Breast epithelium (tissue), 4 donors: ENCODE data around the gene TSPAN11. TPM values are rescaled to one million over a fixed set of nuclear protein-coding genes. Genes with fewer than 3 reads are reported as not detected.

Experiments used
- DNase-seq, 2 donors: peaks; one replicate each; pipeline ENCODE4 v3.0.0-alpha.2; 2019; ENCODE audit warnings: low spot score in 2 of 2
- H3K27ac ChIP-seq, 2 donors: fragments of 200-600 bp; sonication (generic) in 1 of 2; one replicate each; pipeline ENCODE4 v1.5.1; 2016 to 2019; ENCODE audit warnings: mild to moderate bottlenecking in 1 of 2
- H3K27me3 ChIP-seq, 2 donors: fragments of 200-600 bp; sonication (generic) in 1 of 2; one replicate each; pipeline versions ENCODE4 v1.5.1 to v1.6.0; 2017 to 2019; ENCODE audit warnings: control low read depth in 1 of 2, mild to moderate bottlenecking in 1 of 2
- H3K36me3 ChIP-seq: fragments of 200-600 bp; one replicate; pipeline ENCODE4 v1.5.1; 2019
- H3K4me1 ChIP-seq, 2 donors: fragments of 200-600 bp; sonication (generic); one replicate each; pipeline ENCODE4 v1.5.1; 2016 to 2019; ENCODE audit warnings: control low read depth in 1 of 2
- H3K4me3 ChIP-seq, 3 donors: fragments of 200-600 bp; sonication (generic); 1 replicate in 2 of 3; 2 replicates in 1 of 3; pipeline ENCODE4 v1.5.1; 2016 to 2019; ENCODE audit warnings: mild to moderate bottlenecking in 3 of 3, moderate library complexity in 2 of 3
- H3K9me3 ChIP-seq, 2 donors: fragments of 200-600 bp; sonication (generic) in 1 of 2; one replicate each; pipeline ENCODE4 v1.5.1; 2016 to 2019; ENCODE audit warnings: control low read depth in 1 of 2
- CTCF ChIP-seq, 3 donors: fragments of 450-650 bp; IDR thresholded peaks; one replicate each; pipeline ENCODE4 v1.5.1; 2016 to 2017; ENCODE audit warnings: antibody characterized with exemption in 3 of 3, mild to moderate bottlenecking in 3 of 3, moderate library complexity in 3 of 3
- POLR2A ChIP-seq: fragments of 450-650 bp; IDR thresholded peaks from one replicate; pipeline ENCODE4 v1.6.1; 2016; ENCODE audit warnings: antibody characterized with exemption, mild to moderate bottlenecking, moderate library complexity
- POLR2AphosphoS5 ChIP-seq, 3 donors: sonication (generic); formaldehyde crosslinking; IDR thresholded peaks; one replicate each; pipeline ENCODE4 v1.6.1; 2017; ENCODE audit warnings: antibody characterized with exemption in 3 of 3
- intact Hi-C: fragments of 100-400 bp; cut with DNase I; formaldehyde crosslinking; loops from one replicate; pipeline ENCODE4 v1.15.1; 2023; ENCODE audit warnings: low total_unique reads
- total RNA-seq, 3 donors: library from RNA; depleted of rRNA; stranded (reverse); fragments of >200 nt; gene quantifications; one replicate each; pipeline ENCODE4 v1.1.0, GENCODE V29; 2016

The TSPAN11 gene
- total RNA-seq, 3 donors from 2014 or later, result 0.48 to 1.3 (median 0.73) TPM

- H3K27ac ChIP-seq, result no peak overlapping the region
- H3K4me1 ChIP-seq, result no peaks in the 10 kb centered on the region
- no peaks in the 10 kb centered on the region for H3K27me3 ChIP-seq
- H3K36me3 ChIP-seq, result no peaks in the 10 kb centered on the region
- no peaks in the 10 kb centered on the region for H3K9me3 ChIP-seq
- no peak overlapping the region for H3K4me3 ChIP-seq
- no peak for DNase-seq
- TF ChIP-seq CTCF (IDR thresholded peaks at IDR 0.05) (no peak), POLR2AphosphoS5 (IDR thresholded peaks at IDR 0.05) (no peak), POLR2A (no peak)
- intact Hi-C loops, result no loop called here
These were observed 19.1 kb downstream of the TSPAN11 start for GRCh38 chr12:30945443-30946164.

- H3K27me3 ChIP-seq, result no peaks in the 10 kb centered on the region
- no peaks in the 10 kb centered on the region for H3K9me3 ChIP-seq
- intact Hi-C loops, result no loop called here
- DNase-seq, result no peak
- H3K4me3 ChIP-seq, result no peak overlapping the region
- TF ChIP-seq POLR2AphosphoS5 (IDR thresholded peaks at IDR 0.05) (no peak), CTCF (IDR thresholded peaks at IDR 0.05) (no peak), POLR2A (no peak)
- no peaks in the 10 kb centered on the region for H3K36me3 ChIP-seq
- H3K27ac ChIP-seq, result no peak overlapping the region
- H3K4me1 ChIP-seq, result no peaks in the 10 kb centered on the region
These were observed 25.5 kb downstream of the TSPAN11 start for GRCh38 chr12:30952015-30952414.

GRCh38 chr12:30953257-30953656 is 26.7 kb downstream of the TSPAN11 start:
- Histone ChIP-seq H3K9me3 (no peaks in the 10 kb centered on the region), H3K36me3 (no peaks in the 10 kb centered on the region), H3K27me3 (no peaks in the 10 kb centered on the region), H3K27ac (no peak overlapping the region), H3K4me3 (no peak overlapping the region), H3K4me1 (no peaks in the 10 kb centered on the region)
- TF ChIP-seq POLR2AphosphoS5 (IDR thresholded peaks at IDR 0.05) (no peak), CTCF (IDR thresholded peaks at IDR 0.05) (no peak)
- intact Hi-C loops, result no loop called here
- no peak for DNase-seq

- H3K36me3 ChIP-seq, result no peaks in the 10 kb centered on the region
- no peak overlapping the region for H3K27ac ChIP-seq
- no peaks in the 10 kb centered on the region for H3K9me3 ChIP-seq
- TF ChIP-seq POLR2AphosphoS5 (IDR thresholded peaks at IDR 0.05), result no peak
- TF ChIP-seq POLR2A, result no peak
- no peak for TF ChIP-seq CTCF (IDR thresholded peaks at IDR 0.05)
- H3K4me1 ChIP-seq, result no peaks in the 10 kb centered on the region
- H3K4me3 ChIP-seq, result no peak overlapping the region
- intact Hi-C loops, result loop anchor here (2.0 kb wide), 1 partner anchor 33 kb away; no protein-coding TSS in a partner anchor
- no peak for DNase-seq
- no peaks in the 10 kb centered on the region for H3K27me3 ChIP-seq
These were observed 27.6 kb downstream of the TSPAN11 start for GRCh38 chr12:30953951-30954751.

GRCh38 chr12:30955214-30955613 is 28.7 kb downstream of the TSPAN11 start:
- intact Hi-C loops, result loop anchor here (2.0 kb wide), 1 partner anchor 34 kb away; no protein-coding TSS in a partner anchor
- H3K36me3 ChIP-seq, result no peaks in the 10 kb centered on the region
- TF ChIP-seq POLR2A (no peak), POLR2AphosphoS5 (IDR thresholded peaks at IDR 0.05) (no peak), CTCF (IDR thresholded peaks at IDR 0.05) (no peak)
- no peak overlapping the region for H3K27ac ChIP-seq
- H3K4me3 ChIP-seq, result no peak overlapping the region
- no peaks in the 10 kb centered on the region for H3K9me3 ChIP-seq
- H3K27me3 ChIP-seq, result no peaks in the 10 kb centered on the region
- no peak for DNase-seq
- H3K4me1 ChIP-seq, result no peaks in the 10 kb centered on the region
